GM12878 (cell line): ENCODE results near the gene TRAT1. TPM values are rescaled to one million over a fixed set of nuclear protein-coding genes. Genes with fewer than 3 reads are reported as not detected.

Experiments used
- ATAC-seq: fragments of 200-7000 bp; cut with Tn5 transposase; 3 replicates; pipeline ENCODE4 v1.9.1; 2020; ENCODE audit warnings: mild to moderate bottlenecking, moderate library complexity
- BruUV-seq: library from RNA; stranded (reverse); fragments of 400-500 nt; replicated peaks from 2 replicates; lab custom pipeline; 2021; lab: Mats Ljungman, UMichigan
- CTCF ChIA-PET: fragments of 300-600 bp; sonication (Branson Sonifier 250); formaldehyde crosslinking; extraction: SDS; loops from one replicate; lab custom pipeline; 2021; ENCODE audit warnings: inconsistent platforms; lab: Yijun Ruan, JAX
- POLR2A ChIA-PET: fragments of 350-600 bp; formaldehyde crosslinking; extraction: SDS; loops from one replicate; lab custom pipeline; 2021; ENCODE audit warnings: inconsistent platforms; lab: Charles Lee
- RAD21 ChIA-PET: fragments of 300-600 bp; sonication (Branson Sonifier 250); formaldehyde crosslinking; loops from one replicate; lab custom pipeline; 2023; ENCODE audit warnings: antibody characterized with exemption; ENCODE audit not compliant: unreplicated experiment; lab: Charles Lee
- SMC1A ChIA-PET: fragments of 300-600 bp; sonication (Branson Sonifier 250); formaldehyde crosslinking; loops from one replicate; lab custom pipeline; 2023; ENCODE audit not compliant: unreplicated experiment, uncharacterized antibody; lab: Charles Lee
- DNase-seq: peaks from one replicate; pipeline ENCODE4 v3.0.0-alpha.2; 2011; ENCODE audit warnings: low read depth, low spot score
- FAIRE-seq: peaks from 3 replicates; lab custom pipeline; 2011; peaks lifted over from hg19 to GRCh38; lab: Jason Lieb, UNC
- H2AFZ ChIP-seq: 2 replicates; pipeline ENCODE4 v1.6.0; 2011; ENCODE audit warnings: low read depth, low read length, control low read depth; ENCODE audit not compliant: control insufficient read depth
- H3K27ac ChIP-seq: 2 replicates; pipeline ENCODE4 v1.5.1; 2011; ENCODE audit warnings: control low read depth; ENCODE audit not compliant: control insufficient read depth, insufficient read depth
- H3K27me3 ChIP-seq, 2 experiments: replicated peaks in 1 of 2; 2 replicates each; pipeline versions ENCODE4 v1.6.0 to v1.6.1; 2011; ENCODE audit warnings: low read length in 1 of 2; ENCODE audit not compliant: control insufficient read depth in 2 of 2, insufficient read depth in 2 of 2
- H3K36me3 ChIP-seq, 2 experiments: 2 replicates each; pipeline ENCODE4 v1.5.1; 2011; ENCODE audit warnings: low read length in 1 of 2; ENCODE audit not compliant: control insufficient read depth in 2 of 2, insufficient read depth in 2 of 2
- H3K4me1 ChIP-seq: 2 replicates; pipeline ENCODE4 v1.6.1; 2011; ENCODE audit warnings: mild to moderate bottlenecking, low read length, moderate library complexity, mixed read lengths; ENCODE audit not compliant: control insufficient read depth, insufficient read depth
- H3K4me2 ChIP-seq: 2 replicates; pipeline ENCODE4 v1.6.0; 2011; ENCODE audit warnings: control low read depth; ENCODE audit not compliant: control insufficient read depth, insufficient read depth
- H3K4me3 ChIP-seq: fragments of 200-600 bp; sonication (generic); 2 replicates; pipeline ENCODE4 v1.5.1; 2016
- H3K79me2 ChIP-seq: 2 replicates; pipeline ENCODE4 v1.6.0; 2011; ENCODE audit warnings: low read length; ENCODE audit not compliant: control insufficient read depth, insufficient read depth
- H3K9ac ChIP-seq: 2 replicates; pipeline ENCODE4 v1.8.0; 2011; ENCODE audit warnings: low read length, control low read depth, mixed read lengths; ENCODE audit not compliant: control insufficient read depth, insufficient read depth
- H3K9me3 ChIP-seq: replicated peaks from 3 replicates; pipeline ENCODE4 v1.5.1; 2011; ENCODE audit warnings: mild to moderate bottlenecking, low read length; ENCODE audit not compliant: control insufficient read depth, insufficient read depth
- H4K20me1 ChIP-seq: 2 replicates; pipeline ENCODE4 v1.6.0; 2011; ENCODE audit not compliant: control insufficient read depth, insufficient read depth
- ATF3 ChIP-seq: IDR thresholded peaks from 2 replicates; pipeline ENCODE4 v1.6.1; 2011; ENCODE audit warnings: low read depth, mild to moderate bottlenecking, low read length, moderate library complexity, borderline replicate concordance; ENCODE audit errors: extremely low read depth
- BCL3 ChIP-seq: IDR thresholded peaks from 2 replicates; pipeline ENCODE4 v1.6.1; 2011; ENCODE audit warnings: borderline replicate concordance, low read depth, mild to moderate bottlenecking, moderate library complexity, low read length; ENCODE audit not compliant: insufficient read depth, poor library complexity, severe bottlenecking
- BMI1 ChIP-seq: fragments of 450-650 bp; IDR thresholded peaks from 2 replicates; pipeline ENCODE4 v1.6.1; 2016; ENCODE audit warnings: mild to moderate bottlenecking, moderate library complexity, borderline replicate concordance
- EZH2 ChIP-seq: IDR thresholded peaks from 2 replicates; pipeline ENCODE4 v1.6.1; 2012; ENCODE audit warnings: low read depth, mild to moderate bottlenecking, control low read depth, inconsistent platforms, low read length, borderline replicate concordance; ENCODE audit not compliant: control insufficient read depth
- HDGF ChIP-seq: fragments of 450-650 bp; IDR thresholded peaks from 2 replicates; pipeline ENCODE4 v1.6.1; 2016; ENCODE audit warnings: antibody characterized with exemption
- KLF5 ChIP-seq: fragments of 450-650 bp; IDR thresholded peaks from 2 replicates; pipeline ENCODE4 v1.6.1; 2014; ENCODE audit warnings: mild to moderate bottlenecking; ENCODE audit not compliant: partially characterized antibody
- LARP7 ChIP-seq: fragments of 450-650 bp; IDR thresholded peaks from 2 replicates; pipeline ENCODE4 v1.6.1; 2017; ENCODE audit warnings: mild to moderate bottlenecking
- MEF2B ChIP-seq: fragments of 450-650 bp; IDR thresholded peaks from 2 replicates; pipeline ENCODE4 v1.6.1; 2018; ENCODE audit warnings: mild to moderate bottlenecking, moderate library complexity; ENCODE audit not compliant: partially characterized antibody, poor library complexity, severe bottlenecking
- MTA3 ChIP-seq: IDR thresholded peaks from 2 replicates; pipeline ENCODE4 v1.6.1; 2012; ENCODE audit warnings: low read length, inconsistent platforms, borderline replicate concordance
- NBN ChIP-seq: fragments of 450-650 bp; IDR thresholded peaks from 2 replicates; pipeline ENCODE4 v1.6.1; 2016
- PBX3 ChIP-seq: IDR thresholded peaks from 2 replicates; pipeline ENCODE4 v1.6.1; 2011; ENCODE audit warnings: mild to moderate bottlenecking, low read depth, low read length, moderate library complexity; ENCODE audit not compliant: insufficient replicate concordance
- POLR2AphosphoS5 ChIP-seq: IDR thresholded peaks from 2 replicates; pipeline ENCODE4 v1.6.1; 2011; ENCODE audit warnings: mild to moderate bottlenecking, low read length, inconsistent platforms
- PRDM15 ChIP-seq: fragments of 450-650 bp; formaldehyde crosslinking; IDR thresholded peaks from 2 replicates; pipeline ENCODE4 v1.4.0; 2020; ENCODE audit warnings: mild to moderate bottlenecking, moderate library complexity
- RBBP5 ChIP-seq: fragments of 200-600 bp; sonication (generic); conservative IDR thresholded peaks from 2 replicates; pipeline ENCODE4 v1.6.1; 2016
- RELA ChIP-seq: fragments of 450-650 bp; IDR thresholded peaks from 2 replicates; pipeline ENCODE4 v1.8.0; 2014; ENCODE audit warnings: borderline replicate concordance; ENCODE audit not compliant: partially characterized antibody
- SIX5 ChIP-seq: IDR thresholded peaks from 2 replicates; pipeline ENCODE4 v1.6.1; 2011; ENCODE audit warnings: mild to moderate bottlenecking, low read depth, low read length, moderate library complexity; ENCODE audit not compliant: severe bottlenecking
- SMAD5 ChIP-seq: IDR thresholded peaks from 2 replicates; pipeline ENCODE4 v1.6.1; 2016; ENCODE audit warnings: antibody characterized with exemption, low read depth
- SMARCA5 ChIP-seq: fragments of 450-650 bp; IDR thresholded peaks from 2 replicates; pipeline ENCODE4 v1.6.1; 2017; ENCODE audit warnings: mild to moderate bottlenecking
- STAT3 ChIP-seq: IDR thresholded peaks from 2 replicates; pipeline ENCODE4 v1.6.1; 2011; ENCODE audit warnings: low read depth, low read length, improper control_type of control experiment
- WGBS: methylation state at CpG from one replicate; pipeline ENCODE4 v1.1.6; 2016; ENCODE audit warnings: low lambda C conversion rate; ENCODE audit not compliant: insufficient replicate concordance, insufficient coverage; ENCODE audit errors: missing lambda C conversion rate; 5-methylcytosine and 5-hydroxymethylcytosine counted together
- in situ Hi-C: fragments of 300-500 bp; cut with MboI; formaldehyde crosslinking; loops from 9 replicates; pipeline ENCODE4 v1.14.3; 2018; ENCODE audit warnings: mixed read lengths
- intact Hi-C: fragments of 100-400 bp; cut with micrococcal nuclease; formaldehyde crosslinking; loops from one replicate; pipeline ENCODE4 v1.14.2; 2022; ENCODE audit not compliant: unreplicated experiment
- polyA plus RNA-seq, 11 experiments: library from polyadenylated mRNA; depleted of rRNA in 4 of 11; unstranded in 6 of 11; stranded (reverse) in 5 of 11; fragments of >200 nt; fragmentation: Nextera tagmentation in 4 of 11; fragmentation: Illumina TruSeq in 1 of 11; extraction: Ambion mirVana in 4 of 11; extraction: Trizol in 1 of 11; gene quantifications; 1 replicate in 1 of 11; 2 replicates in 10 of 11; pipeline versions ENCODE4 v1.2.1 to v1.2.3, GENCODE V29; 2011 to 2016; ENCODE audit warnings: inconsistent platforms in 2 of 11, missing spikeins in 2 of 11, low read depth in 1 of 11
- total RNA-seq, 4 experiments: library from RNA; depleted of rRNA in 3 of 4; stranded (reverse); fragments of >200 nt in 3 of 4; fragmentation: Illumina TruSeq in 1 of 4; extraction: Trizol in 1 of 4; gene quantifications; 2 replicates each; pipeline versions ENCODE4 v1.2.1 to v1.2.3, GENCODE V29; 2013 to 2021

TRAT1 gene
- total and polyA plus RNA-seq, 10 of the 15 experiments (the other 5 are each of a cell fraction or from before 2014, with no cell fraction given), result 0.11 to 1.5 (median 0.18) TPM; not detected in 2

- in situ Hi-C loops, result no loop called here
- SMC1A ChIA-PET, result no interaction called here
- BruUV-seq, result no TSS peak
- Histone ChIP-seq H3K27me3 (no peaks in the 10 kb centered on the region), H3K9ac (no peak overlapping the region), H3K4me3 (no peak overlapping the region), H3K4me2 (no peak overlapping the region), H3K79me2 (no peaks in the 10 kb centered on the region), H3K4me1 (no peaks in the 10 kb centered on the region), H3K27ac (no peak overlapping the region), H4K20me1 (no peaks in the 10 kb centered on the region), H2AFZ (no peak overlapping the region), H3K9me3 (no peaks in the 10 kb centered on the region), H3K36me3 (no peaks in the 10 kb centered on the region)
- FAIRE-seq, result peak; percentile 7
- POLR2A ChIA-PET, result no interaction called here
- intact Hi-C loops, result no loop called here
- DNase-seq, result no peak
- no peak for ATAC-seq
- WGBS, result 68% methylated on average over 3 of the region's 3 CpGs
- RAD21 ChIA-PET, result no interaction called here
- CTCF ChIA-PET, result no interaction called here
- TF ChIP-seq KLF5 (no peak), PBX3 (no peak), BMI1 (no peak), RELA (no peak), STAT3 (no peak), PRDM15 (CRISPR knock-in tag) (no peak), SMAD5 (no peak), SIX5 (no peak), EZH2 (no peak), MEF2B (no peak), RBBP5 (no peak), NBN (no peak), MTA3 (no peak), HDGF (no peak), ATF3 (no peak), POLR2AphosphoS5 (no peak), LARP7 (no peak), BCL3 (no peak), SMARCA5 (no peak)
Measured at GRCh38 chr3:108779496-108779895, 43.1 kb upstream of the TRAT1 start.
